ENCODE data around the gene USPL1.

DNA sequence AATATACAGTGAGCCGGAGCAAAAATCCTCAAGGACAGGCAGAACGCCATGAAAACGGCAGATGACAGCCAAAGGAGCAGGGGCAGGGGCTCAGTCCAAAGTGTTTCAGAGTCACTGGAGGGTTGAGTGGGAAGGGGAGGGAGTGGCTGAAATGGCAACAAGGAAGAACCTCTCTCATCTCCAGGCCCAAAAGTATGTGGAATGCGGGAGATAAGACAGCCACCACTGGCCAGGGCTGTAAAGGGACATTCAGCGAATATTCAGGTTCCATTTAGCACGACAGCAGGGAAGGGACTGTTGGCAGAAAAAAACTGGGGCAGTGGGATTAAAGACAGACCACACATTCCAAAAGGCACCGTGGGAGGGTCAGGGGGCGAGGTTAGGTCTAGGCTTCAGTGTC lies 48.4 kb downstream of the USPL1 start:
- TF ChIP-seq, protein P1, sequence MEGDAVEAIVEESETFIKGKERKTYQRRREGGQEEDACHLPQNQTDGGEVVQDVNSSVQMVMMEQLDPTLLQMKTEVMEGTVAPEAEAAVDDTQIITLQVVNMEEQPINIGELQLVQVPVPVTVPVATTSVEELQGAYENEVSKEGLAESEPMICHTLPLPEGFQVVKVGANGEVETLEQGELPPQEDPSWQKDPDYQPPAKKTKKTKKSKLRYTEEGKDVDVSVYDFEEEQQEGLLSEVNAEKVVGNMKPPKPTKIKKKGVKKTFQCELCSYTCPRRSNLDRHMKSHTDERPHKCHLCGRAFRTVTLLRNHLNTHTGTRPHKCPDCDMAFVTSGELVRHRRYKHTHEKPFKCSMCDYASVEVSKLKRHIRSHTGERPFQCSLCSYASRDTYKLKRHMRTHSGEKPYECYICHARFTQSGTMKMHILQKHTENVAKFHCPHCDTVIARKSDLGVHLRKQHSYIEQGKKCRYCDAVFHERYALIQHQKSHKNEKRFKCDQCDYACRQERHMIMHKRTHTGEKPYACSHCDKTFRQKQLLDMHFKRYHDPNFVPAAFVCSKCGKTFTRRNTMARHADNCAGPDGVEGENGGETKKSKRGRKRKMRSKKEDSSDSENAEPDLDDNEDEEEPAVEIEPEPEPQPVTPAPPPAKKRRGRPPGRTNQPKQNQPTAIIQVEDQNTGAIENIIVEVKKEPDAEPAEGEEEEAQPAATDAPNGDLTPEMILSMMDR (IDR thresholded peaks at IDR 0.05; ENCODE audit: insufficient read depth, low read length, poor library complexity, severe bottlenecking): no peak
- no peak for TF ChIP-seq EZH2phosphoT487 (conservative IDR thresholded peaks at IDR 0.05; ENCODE audit: low read length)

Measured in SU-DHL-6 (cell line).